ENCODE results near the gene SLC5A10. TPM values are rescaled to one million over a fixed set of nuclear protein-coding genes. Genes with fewer than 3 reads are reported as not detected.

Gene SLC5A10
- total RNA-seq, 2 experiments from 2014 or later = not detected

Other genes with a start within 250 kb of the SLC5A10 start
- gene FBXW10, start 208.1 kb upstream of the SLC5A10 start, total RNA-seq = not detected
- 10 to 100 TPM; 25.5 to 27.4 TPM for gene TVP23B, start 171.0 kb upstream of the SLC5A10 start, total RNA-seq
- 10 to 100 TPM; 36.0 to 36.6 TPM for gene PRPSAP2, start 94.0 kb upstream of the SLC5A10 start, total RNA-seq
- 1 to 10 TPM; 6.4 to 6.5 TPM for gene FAM83G, start 52.6 kb downstream of the SLC5A10 start, total RNA-seq
- 10 to 100 TPM; 15.4 to 16.1 TPM for gene GRAP, start 94.8 kb downstream of the SLC5A10 start, total RNA-seq
- 10 to 100 TPM in 1 of 2 experiments, 1 to 10 TPM in 1; 9.2 to 10.1 TPM for gene GRAPL, start 175.4 kb downstream of the SLC5A10 start, total RNA-seq

All from activated CD4-positive, alpha-beta memory T cell treated with anti-CD3 and anti-CD28 coated beads, Interleukin-2, amount 10 ng/mL, durations not matched to agents 7 days and 5 days (primary cell).